Activated CD8-positive, alpha-beta memory T cell treated with anti-CD3 and anti-CD28 coated beads, Interleukin-2, amount 50 U/mL, for 4 hours (primary cell): Measurements from ENCODE around the gene PITPNB.

Experiments
- DNase-seq: peaks from one replicate; pipeline ENCODE4 v3.0.0-alpha.2; 2020

Gene PITPNB

GRCh38 chr22:27827604-27828587 is 91.2 kb downstream of the PITPNB start:
- no peak for DNase-seq

DNA sequence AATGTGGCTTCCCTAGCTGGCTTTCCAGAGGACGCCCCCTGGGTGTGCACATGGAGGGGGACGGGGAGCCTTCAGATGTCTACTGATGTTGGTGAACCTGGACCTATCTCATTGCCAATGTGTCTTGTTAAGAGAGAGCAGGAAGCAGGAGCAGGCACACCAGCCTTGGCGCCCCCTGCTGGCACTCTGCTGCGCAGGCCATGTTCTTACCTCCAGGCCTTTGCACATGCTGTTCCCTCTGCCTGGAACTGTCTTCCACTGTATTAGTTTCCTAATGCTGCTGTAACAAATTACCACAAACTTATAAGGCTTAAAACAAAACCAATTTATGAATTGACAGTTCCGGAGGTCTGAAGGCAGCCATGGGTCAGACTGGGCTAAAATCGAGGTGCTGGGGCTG is 93.9 kb downstream of the PITPNB start:
- DNase-seq = no peak

- DNase-seq = no peak
These were observed 95.8 kb downstream of the PITPNB start for GRCh38 chr22:27823221-27823620.

- DNase-seq = no peak
These were observed 97.9 kb downstream of the PITPNB start for GRCh38 chr22:27820896-27821866.

GRCh38 chr22:27816552-27816951 is 102.5 kb downstream of the PITPNB start:
- no peak for DNase-seq

DNA sequence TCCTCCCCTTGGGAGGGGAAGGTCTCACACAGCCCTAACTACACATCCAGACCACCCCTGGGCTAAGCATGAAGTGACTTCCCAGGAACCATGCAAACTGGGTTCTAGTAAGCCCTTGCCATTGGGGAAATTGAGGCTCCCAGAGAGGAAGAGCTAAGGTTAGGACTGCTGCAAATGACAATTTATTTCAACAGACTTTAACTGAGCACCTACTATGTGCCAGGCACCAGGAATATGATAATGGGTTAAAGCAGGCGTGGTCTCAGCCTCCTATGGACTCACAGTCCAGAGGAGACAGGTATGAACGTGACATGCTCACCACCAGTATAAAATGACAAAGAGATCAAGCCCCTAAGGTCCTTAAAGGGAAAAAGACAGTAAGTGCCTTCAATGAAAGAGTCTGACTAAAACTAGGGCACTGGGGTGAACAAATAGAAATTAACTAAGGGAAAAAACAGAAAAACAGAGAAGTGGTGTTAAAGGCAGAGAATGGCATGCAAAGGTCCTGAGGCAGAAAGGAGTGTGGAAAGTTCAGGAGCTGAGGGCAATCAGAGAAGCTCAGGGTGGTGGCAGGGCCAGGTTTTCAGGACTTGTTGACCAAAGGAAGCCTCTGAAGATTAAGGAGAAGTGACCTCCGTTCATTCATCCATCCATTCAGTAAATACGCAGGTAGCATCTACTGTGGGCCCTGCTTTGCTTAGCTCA is 103.1 kb downstream of the PITPNB start:
- DNase-seq = no peak

GRCh38 chr22:27814993-27815392 is 104.1 kb downstream of the PITPNB start:
- no peak for DNase-seq

- DNase-seq = no peak
These were observed 107.3 kb downstream of the PITPNB start for GRCh38 chr22:27811778-27812177.

DNA sequence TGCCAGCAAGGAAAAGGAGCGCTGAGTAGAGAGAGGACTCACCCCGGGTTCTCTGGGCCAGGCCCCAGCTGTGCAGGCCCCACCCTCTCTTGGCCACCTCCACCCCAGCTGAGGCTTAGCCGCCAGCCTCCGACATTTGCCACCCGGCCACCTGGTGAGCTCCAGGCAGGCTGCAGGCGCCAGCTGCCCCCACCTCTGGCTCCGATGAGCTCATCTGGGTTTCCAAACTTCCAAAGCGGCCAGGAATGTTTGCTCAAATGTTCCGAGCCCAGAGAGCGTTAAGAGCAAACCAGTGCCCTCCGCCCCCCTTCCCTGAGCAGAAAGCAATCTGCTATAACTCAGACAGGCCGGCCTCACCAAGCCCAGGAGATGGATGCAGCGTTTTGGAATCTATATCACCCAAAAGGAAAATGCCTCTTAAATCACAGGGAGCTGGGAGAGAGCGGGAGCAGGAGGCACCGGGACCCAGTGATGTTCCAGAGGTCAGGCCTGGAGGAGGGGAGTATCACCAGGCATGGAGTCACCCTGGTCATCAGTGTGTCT is 108.4 kb downstream of the PITPNB start:
- no peak for DNase-seq

GRCh38 chr22:27809700-27810608 is 109.1 kb downstream of the PITPNB start:
- no peak for DNase-seq

DNA sequence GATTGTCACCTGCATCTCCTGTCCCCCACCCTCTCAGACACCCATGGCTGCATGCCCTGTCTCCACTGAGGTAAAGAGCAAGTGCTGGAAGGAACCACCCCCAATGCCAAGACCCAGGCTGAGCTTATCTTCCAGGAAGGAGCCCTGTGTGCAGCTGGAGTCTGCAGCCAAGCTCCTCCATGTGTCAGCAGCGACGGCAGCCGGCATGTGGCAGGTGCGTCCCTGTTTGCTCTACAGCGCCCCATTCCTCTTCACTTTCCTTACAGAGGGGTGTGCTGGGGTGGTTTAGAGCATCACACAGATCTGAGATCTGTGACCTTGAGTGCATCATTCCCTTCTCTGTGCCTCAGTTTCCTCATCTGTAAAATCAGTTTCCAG is 109.8 kb downstream of the PITPNB start:
- no peak for DNase-seq

DNA sequence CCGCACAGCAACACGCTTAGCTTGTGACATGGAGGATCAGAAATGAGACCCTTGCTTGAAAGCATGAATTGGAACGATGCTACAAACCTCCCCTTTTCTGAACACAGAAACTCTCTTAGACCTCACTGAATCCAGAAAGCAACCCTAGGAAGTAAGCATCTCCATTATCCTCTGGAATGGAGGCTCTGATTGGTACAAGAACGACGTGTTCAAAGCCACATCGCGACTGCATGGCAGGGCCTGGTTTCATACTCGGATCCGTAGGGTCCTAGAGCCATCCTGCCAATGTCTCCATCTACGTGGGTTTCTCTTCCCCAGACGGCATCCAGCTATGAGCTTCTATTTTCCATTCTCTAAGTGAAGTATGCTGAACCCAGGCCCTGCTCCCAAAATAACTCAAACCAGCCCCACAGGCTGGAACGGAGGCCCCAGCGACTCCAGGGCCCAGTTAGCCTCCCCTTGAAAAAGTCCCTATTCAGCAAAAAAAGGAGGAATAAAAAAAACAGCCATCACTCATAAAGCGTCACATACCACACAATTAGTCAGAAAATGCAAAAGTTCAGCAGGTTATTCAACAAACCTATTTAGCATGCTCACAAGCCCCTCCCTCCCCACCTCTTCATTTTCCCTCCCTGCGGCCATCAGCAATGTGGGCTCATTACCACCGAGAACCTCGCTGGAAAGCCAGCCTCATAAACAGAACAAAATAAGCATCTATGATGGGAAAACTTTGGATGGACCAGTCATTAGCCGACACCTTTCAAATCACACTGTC is 110.4 kb downstream of the PITPNB start:
- no peak for DNase-seq

- DNase-seq = no peak
These were observed 113.2 kb downstream of the PITPNB start for GRCh38 chr22:27805841-27806240.

DNA sequence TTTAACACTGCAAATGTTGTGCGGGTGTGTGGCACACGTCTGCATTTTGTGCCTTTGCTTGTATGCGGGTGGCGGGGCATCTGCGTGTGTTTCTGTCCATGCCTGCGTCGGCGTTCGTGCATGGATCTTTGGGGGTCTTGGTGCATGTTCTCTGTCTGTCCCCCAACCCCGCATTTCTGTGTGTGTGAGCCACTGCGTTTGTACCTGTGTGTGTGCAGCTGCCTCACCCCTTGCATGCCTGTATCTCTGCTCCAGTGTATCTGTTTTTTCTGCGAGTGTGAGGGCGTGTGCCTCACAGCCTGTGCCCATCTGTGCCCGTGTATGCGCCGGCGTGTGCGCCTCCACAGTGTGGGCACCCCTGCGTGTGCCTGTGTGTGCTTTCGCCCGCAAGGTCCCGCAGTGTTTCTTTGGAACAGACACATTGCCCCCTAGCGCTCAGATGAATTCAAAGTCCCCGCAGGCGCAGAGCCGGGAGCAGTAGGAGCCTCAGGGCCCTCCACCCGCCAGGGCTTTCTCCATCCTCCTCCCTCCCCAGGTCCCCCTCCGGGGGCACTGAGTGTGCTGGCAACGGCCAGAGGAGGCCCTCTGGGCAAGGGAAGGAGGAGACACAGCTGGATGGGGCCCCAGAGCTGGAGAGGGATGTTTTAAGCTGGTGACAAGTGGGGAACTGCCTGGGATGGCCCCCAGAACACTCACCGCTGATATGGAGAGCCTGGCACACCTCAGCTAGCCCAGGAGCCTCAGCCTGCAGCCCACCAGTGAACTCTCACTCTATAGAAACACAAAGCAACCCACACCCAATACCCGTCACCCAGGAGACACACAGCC is 114.4 kb downstream of the PITPNB start:
- DNase-seq = peak; percentile 45

- DNase-seq = no peak
These were observed 115.1 kb downstream of the PITPNB start for GRCh38 chr22:27803841-27804415.

DNA sequence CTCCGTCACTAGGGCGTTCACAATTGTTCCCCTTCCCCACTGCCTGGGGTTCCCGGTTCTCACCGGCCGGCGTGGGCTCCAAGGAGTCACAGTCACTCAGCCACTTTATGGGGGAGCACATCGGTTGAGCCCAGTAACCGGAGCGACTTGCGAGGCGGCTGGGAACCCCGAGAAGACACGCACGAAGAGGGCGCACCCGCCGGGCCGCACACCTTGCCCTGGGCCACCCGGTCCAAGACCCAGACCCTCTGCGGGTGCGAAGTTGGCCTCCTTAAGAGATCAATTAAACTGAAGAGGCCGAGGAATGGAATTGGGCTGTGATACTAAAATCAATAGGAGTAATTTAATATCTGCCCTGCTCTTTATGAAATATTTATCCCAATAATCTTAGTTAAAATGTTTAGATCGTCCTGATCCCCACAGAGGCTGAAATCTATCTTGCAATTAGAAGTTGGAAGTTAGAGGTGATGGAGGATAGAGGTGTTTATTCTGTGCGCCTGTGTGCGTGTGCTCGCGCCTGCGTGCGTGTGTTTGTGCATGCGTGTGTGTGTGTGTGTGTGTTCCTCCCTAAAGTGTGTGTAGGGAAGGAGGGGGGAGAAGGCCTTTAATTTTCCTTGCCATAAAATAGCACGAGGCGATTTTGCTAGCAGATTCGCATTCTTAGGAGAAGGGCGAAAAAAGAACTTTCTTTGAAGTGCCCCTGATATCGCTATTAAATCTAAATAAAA is 116.5 kb downstream of the PITPNB start:
- DNase-seq = no peak
